OCI-LY7 (cell line): ENCODE results near the gene KRT80. TPM values are rescaled to one million over a fixed set of nuclear protein-coding genes. Genes with fewer than 3 reads are reported as not detected.

Experiments
- BruUV-seq: library from RNA; stranded (reverse); fragments of 400-500 nt; replicated peaks from 2 replicates; lab custom pipeline; 2021; lab: Mats Ljungman, UMichigan
- CTCF ChIA-PET: fragments of 300-600 bp; sonication (Branson Sonifier 250); formaldehyde crosslinking; loops from one replicate; lab custom pipeline; 2022; ENCODE audit warnings: antibody characterized with exemption; ENCODE audit not compliant: unreplicated experiment; lab: Charles Lee
- POLR2A ChIA-PET: fragments of 300-600 bp; sonication (Branson Sonifier 250); formaldehyde crosslinking; loops from one replicate; lab custom pipeline; 2022; ENCODE audit warnings: antibody characterized with exemption; lab: Charles Lee
- DNase-seq: peaks from one replicate; pipeline ENCODE4 v3.0.0-alpha.2; 2015; ENCODE audit warnings: low spot score
- H2AFZ ChIP-seq: fragments of 200-600 bp; sonication (generic), shearing (Covaris generic); 2 replicates; pipeline ENCODE4 v1.6.1; 2014; ENCODE audit warnings: mild to moderate bottlenecking, antibody characterized with exemption, low read length, moderate library complexity
- H3K27ac ChIP-seq: fragments of 200-600 bp; sonication (generic); 2 replicates; pipeline ENCODE4 v1.5.1; 2014; ENCODE audit warnings: mixed run types, low read depth, mild to moderate bottlenecking, moderate library complexity, low read length, inconsistent platforms; ENCODE audit not compliant: poor library complexity, severe bottlenecking
- H3K36me3 ChIP-seq: fragments of 200-600 bp; sonication (generic); 2 replicates; pipeline ENCODE4 v1.6.1; 2014; ENCODE audit warnings: mild to moderate bottlenecking, antibody characterized with exemption, low read length, moderate library complexity, mixed read lengths; ENCODE audit not compliant: insufficient read depth
- H3K4me1 ChIP-seq: fragments of 200-600 bp; sonication (generic); 2 replicates; pipeline ENCODE4 v1.5.1; 2014; ENCODE audit warnings: mild to moderate bottlenecking, low read length; ENCODE audit not compliant: insufficient read depth, poor library complexity, severe bottlenecking
- H3K4me2 ChIP-seq: fragments of 200-600 bp; sonication (generic); 2 replicates; pipeline ENCODE4 v1.6.1; 2014; ENCODE audit warnings: mild to moderate bottlenecking, low read length
- H3K4me3 ChIP-seq: fragments of 200-600 bp; sonication (generic); 2 replicates; pipeline ENCODE4 v1.5.1; 2014; ENCODE audit warnings: mild to moderate bottlenecking, low read depth, low read length; ENCODE audit not compliant: poor library complexity, severe bottlenecking
- H3K79me2 ChIP-seq: fragments of 200-600 bp; sonication (generic); 2 replicates; pipeline ENCODE4 v1.6.1; 2016; ENCODE audit warnings: low read depth, mild to moderate bottlenecking, low read length, moderate library complexity, mixed read lengths; ENCODE audit not compliant: insufficient read depth
- H3K9me2 ChIP-seq: fragments of 200-600 bp; sonication (generic); 2 replicates; pipeline ENCODE4 v1.6.1; 2016; ENCODE audit warnings: mild to moderate bottlenecking, low read length, mixed read lengths; ENCODE audit not compliant: insufficient read depth
- H3K9me3 ChIP-seq: fragments of 200-600 bp; sonication (generic); 2 replicates; pipeline ENCODE4 v1.6.1; 2014; ENCODE audit warnings: mild to moderate bottlenecking, mixed run types, low read length, mixed read lengths
- H4K20me1 ChIP-seq: fragments of 200-600 bp; sonication (generic); 2 replicates; pipeline ENCODE4 v1.6.1; 2014; ENCODE audit warnings: mild to moderate bottlenecking, antibody characterized with exemption, low read length, moderate library complexity, mixed read lengths; ENCODE audit not compliant: insufficient read depth
- EZH2phosphoT487 ChIP-seq: fragments of 200-600 bp; sonication (generic); IDR thresholded peaks from 2 replicates; pipeline ENCODE4 v1.6.1; 2018; ENCODE audit warnings: low read depth, borderline replicate concordance, mild to moderate bottlenecking, mixed run types, antibody characterized with exemption, low read length, moderate library complexity, mixed read lengths
- intact Hi-C: fragments of 100-400 bp; cut with micrococcal nuclease; formaldehyde crosslinking; loops from one replicate; pipeline ENCODE4 v1.10.0; 2022; ENCODE audit not compliant: unreplicated experiment
- total RNA-seq, 2 experiments: library from RNA; depleted of rRNA in 1 of 2; stranded (reverse); fragments of >200 nt in 1 of 2; shearing (Covaris generic) in 1 of 2; gene quantifications; 2 replicates each; pipeline ENCODE4 v1.2.3, GENCODE V29; 2014 to 2022
- TF ChIP-seq, protein P1 (sequence below): fragments of 200-600 bp; sonication (generic); conservative IDR thresholded peaks from 2 replicates; pipeline ENCODE4 v1.5.1; 2014; ENCODE audit warnings: mild to moderate bottlenecking, antibody characterized with exemption, low read length, moderate library complexity, mixed read lengths

The KRT80 gene
- total RNA-seq, 2 experiments from 2014 or later, result not detected

DNA sequence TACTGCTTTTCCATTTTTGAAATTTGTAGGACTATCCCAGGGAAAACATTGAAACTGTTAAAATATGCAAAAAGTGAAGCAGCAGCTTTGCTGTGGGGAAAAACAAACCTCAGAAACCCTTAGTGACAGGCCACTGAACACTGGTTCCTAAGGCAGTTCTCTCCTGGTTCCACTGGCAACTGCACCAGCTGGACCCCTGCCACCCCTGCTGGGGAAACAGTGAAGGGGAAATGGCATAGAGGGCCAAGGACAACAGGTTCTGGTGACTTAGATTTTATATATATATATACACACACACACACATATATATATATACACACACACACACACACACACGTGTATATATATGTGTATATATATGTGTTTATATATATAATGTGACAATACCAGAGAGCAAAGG, 25.0 kb upstream of the KRT80 start:
- intact Hi-C loops, result no loop called here
- no peaks in the 10 kb centered on the region for H3K9me2 ChIP-seq
- DNase-seq, result no peak
- no peak for TF ChIP-seq EZH2phosphoT487
- TF ChIP-seq, protein P1, sequence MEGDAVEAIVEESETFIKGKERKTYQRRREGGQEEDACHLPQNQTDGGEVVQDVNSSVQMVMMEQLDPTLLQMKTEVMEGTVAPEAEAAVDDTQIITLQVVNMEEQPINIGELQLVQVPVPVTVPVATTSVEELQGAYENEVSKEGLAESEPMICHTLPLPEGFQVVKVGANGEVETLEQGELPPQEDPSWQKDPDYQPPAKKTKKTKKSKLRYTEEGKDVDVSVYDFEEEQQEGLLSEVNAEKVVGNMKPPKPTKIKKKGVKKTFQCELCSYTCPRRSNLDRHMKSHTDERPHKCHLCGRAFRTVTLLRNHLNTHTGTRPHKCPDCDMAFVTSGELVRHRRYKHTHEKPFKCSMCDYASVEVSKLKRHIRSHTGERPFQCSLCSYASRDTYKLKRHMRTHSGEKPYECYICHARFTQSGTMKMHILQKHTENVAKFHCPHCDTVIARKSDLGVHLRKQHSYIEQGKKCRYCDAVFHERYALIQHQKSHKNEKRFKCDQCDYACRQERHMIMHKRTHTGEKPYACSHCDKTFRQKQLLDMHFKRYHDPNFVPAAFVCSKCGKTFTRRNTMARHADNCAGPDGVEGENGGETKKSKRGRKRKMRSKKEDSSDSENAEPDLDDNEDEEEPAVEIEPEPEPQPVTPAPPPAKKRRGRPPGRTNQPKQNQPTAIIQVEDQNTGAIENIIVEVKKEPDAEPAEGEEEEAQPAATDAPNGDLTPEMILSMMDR, result no peak
- no peaks in the 10 kb centered on the region for H3K36me3 ChIP-seq
- no peak overlapping the region for H3K4me2 ChIP-seq
- H3K79me2 ChIP-seq, result no peaks in the 10 kb centered on the region
- H3K4me1 ChIP-seq, result no peaks in the 10 kb centered on the region
- H3K9me3 ChIP-seq, result no peaks in the 10 kb centered on the region
- H3K27ac ChIP-seq, result no peak overlapping the region
- no peaks in the 10 kb centered on the region for H4K20me1 ChIP-seq
- no TSS peak for BruUV-seq
- H3K4me3 ChIP-seq, result no peak overlapping the region
- ChIA-PET POLR2A (no interaction called here), CTCF (no interaction called here)
- H2AFZ ChIP-seq, result no peak overlapping the region

DNA sequence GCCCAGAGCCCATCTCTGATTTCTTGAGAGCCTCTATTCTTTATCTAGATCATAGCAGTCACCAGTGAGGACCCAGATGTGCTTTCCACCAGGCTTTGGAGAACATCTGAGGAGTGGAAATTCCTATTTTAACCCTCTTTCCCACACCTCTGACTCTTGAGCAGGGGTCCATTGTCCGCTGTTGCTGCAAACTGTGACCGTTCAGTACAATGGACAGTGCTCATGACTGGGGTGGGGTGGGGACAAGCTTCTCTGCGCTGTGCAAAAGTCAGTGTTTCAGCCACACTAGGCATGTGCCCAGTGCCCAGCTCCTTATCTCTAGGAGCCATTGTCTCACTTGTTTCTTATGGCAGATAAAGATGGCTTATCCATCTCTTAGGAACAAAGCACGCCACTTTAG, 24.3 kb upstream of the KRT80 start:
- Histone ChIP-seq H4K20me1 (no peaks in the 10 kb centered on the region), H3K27ac (no peak overlapping the region), H3K4me2 (no peak overlapping the region), H3K4me3 (no peak overlapping the region), H3K79me2 (no peaks in the 10 kb centered on the region), H3K36me3 (no peaks in the 10 kb centered on the region), H3K9me2 (no peaks in the 10 kb centered on the region), H3K9me3 (no peaks in the 10 kb centered on the region), H2AFZ (no peak overlapping the region), H3K4me1 (no peaks in the 10 kb centered on the region)
- CTCF ChIA-PET, result no interaction called here
- intact Hi-C loops, result no loop called here
- no peak for DNase-seq
- no peak for TF ChIP-seq EZH2phosphoT487
- TF ChIP-seq, protein P1, result no peak
- POLR2A ChIA-PET, result no interaction called here
- no TSS peak for BruUV-seq

DNA sequence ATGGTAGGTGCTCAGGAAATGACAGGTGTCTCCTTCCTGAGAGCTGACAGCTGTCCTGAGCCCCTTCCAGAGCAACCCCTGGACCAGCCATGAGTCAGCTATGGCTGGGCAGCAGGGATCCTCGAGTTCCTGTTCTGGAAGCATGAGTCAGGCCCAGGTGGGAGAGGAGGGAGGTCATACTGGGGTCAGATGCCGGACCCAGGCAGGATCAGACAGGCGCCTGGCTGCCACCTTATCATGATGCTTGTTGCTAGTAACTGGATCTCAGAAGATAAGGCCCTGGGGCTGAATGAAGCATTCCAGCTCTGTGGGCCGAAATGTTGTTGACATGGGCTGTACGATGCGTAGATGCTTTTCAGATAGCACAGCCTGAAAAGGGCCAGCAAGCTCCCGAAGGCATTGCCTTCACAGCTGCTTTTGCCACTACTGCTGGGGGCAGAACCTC, 23.8 kb upstream of the KRT80 start:
- TF ChIP-seq, protein P1, result no peak
- TF ChIP-seq EZH2phosphoT487, result no peak
- Histone ChIP-seq H3K4me1 (no peaks in the 10 kb centered on the region), H3K27ac (no peak overlapping the region), H3K79me2 (no peaks in the 10 kb centered on the region), H3K36me3 (no peaks in the 10 kb centered on the region), H3K9me3 (no peaks in the 10 kb centered on the region), H3K4me3 (no peak overlapping the region), H3K4me2 (no peak overlapping the region), H2AFZ (no peak overlapping the region), H3K9me2 (no peaks in the 10 kb centered on the region), H4K20me1 (no peaks in the 10 kb centered on the region)
- DNase-seq, result no peak
- ChIA-PET POLR2A (no interaction called here), CTCF (no interaction called here)
- BruUV-seq, result no TSS peak
- intact Hi-C loops, result no loop called here
